OCI-LY1 (cell line): ENCODE measurements around the gene ENTPD8.

Experiments used
- CTCF ChIP-seq: fragments of 200-600 bp; sonication (generic), shearing (Covaris generic); IDR thresholded peaks from 2 replicates; pipeline ENCODE4 v1.5.1; 2017; ENCODE audit warnings: mild to moderate bottlenecking, antibody characterized with exemption, low read length, moderate library complexity, mixed read lengths
- EZH2 ChIP-seq: fragments of 200-600 bp; sonication (generic), shearing (Covaris generic); IDR thresholded peaks from 2 replicates; pipeline ENCODE4 v1.8.0; 2017; ENCODE audit warnings: borderline replicate concordance, mixed run types, mild to moderate bottlenecking, antibody characterized with exemption, low read length, moderate library complexity, mixed read lengths

- TF ChIP-seq CTCF, result no peak
- TF ChIP-seq EZH2, result no peak
These were observed 12.5 kb upstream of the ENTPD8 start for GRCh38 chr9:137453643-137454081.
